ENCODE data around the gene NID2.

The NID2 gene

DNA sequence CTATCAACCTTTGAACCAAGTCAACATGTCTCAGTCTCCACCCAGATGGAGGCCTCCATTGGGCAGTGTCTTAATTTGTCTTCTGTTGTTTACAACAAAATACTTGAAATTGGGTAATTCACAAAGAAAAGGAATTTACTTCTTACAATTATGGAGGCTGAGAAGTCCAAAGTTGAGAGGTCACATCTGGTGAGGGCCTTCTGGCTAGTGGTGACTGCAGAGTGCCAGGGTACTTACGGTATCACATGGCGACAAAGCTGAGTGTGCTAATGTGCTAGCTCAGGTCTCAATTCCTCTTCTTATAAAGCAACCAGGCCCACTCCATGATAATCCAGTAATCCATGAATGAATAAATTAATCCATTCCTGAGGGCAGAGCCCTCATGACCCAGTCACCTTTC lies 4.7 kb downstream of the NID2 start:
- H3K4me1 ChIP-seq (ENCODE audit: control insufficient read depth, low read depth, low read length): peaks cover 19% of the 10 kb centered on the region
- H3K36me3 ChIP-seq (ENCODE audit: control insufficient read depth, low read depth, low read length): no peaks in the 10 kb centered on the region
- H3K9me3 ChIP-seq (ENCODE audit: control insufficient read depth, low read depth, low read length): no peaks in the 10 kb centered on the region
- H3K4me3 ChIP-seq (ENCODE audit: low read length): no peak overlapping the region
- H3K27ac ChIP-seq (ENCODE audit: low read length): no peak overlapping the region
- H3K27me3 ChIP-seq (ENCODE audit: control insufficient read depth, insufficient read depth, low read length): peaks cover 29% of the 10 kb centered on the region
- H3K9ac ChIP-seq (ENCODE audit: low read length): no peak overlapping the region

DNA sequence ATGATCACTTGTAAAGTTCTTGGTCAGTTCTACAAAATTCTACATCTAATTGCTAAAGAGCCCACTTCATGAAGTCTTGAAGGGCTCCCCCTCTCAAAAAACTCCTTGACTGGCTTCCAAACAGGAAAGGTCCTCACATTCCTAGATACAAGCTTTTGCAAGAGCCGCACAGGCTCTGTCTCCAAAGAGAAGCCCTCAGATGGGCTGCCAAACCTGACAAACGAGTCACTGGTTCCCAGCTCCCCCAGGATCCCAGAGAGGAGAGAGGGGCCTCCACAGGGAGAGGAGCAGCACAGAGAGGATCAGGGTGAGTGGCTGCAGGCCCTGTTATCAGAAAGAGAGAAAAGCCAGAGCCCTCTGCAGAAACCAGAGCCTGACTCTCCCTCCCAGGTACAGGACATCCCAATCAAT lies 5.8 kb downstream of the NID2 start:
- no peaks in the 10 kb centered on the region for H3K36me3 ChIP-seq (ENCODE audit: control insufficient read depth, low read depth, low read length)
- no peak overlapping the region for H3K27ac ChIP-seq (ENCODE audit: low read length)
- no peak overlapping the region for H3K9ac ChIP-seq (ENCODE audit: low read length)
- H3K27me3 ChIP-seq (ENCODE audit: control insufficient read depth, insufficient read depth, low read length): peaks cover 22% of the 10 kb centered on the region
- H3K4me1 ChIP-seq (ENCODE audit: control insufficient read depth, low read depth, low read length): peaks cover 19% of the 10 kb centered on the region
- H3K9me3 ChIP-seq (ENCODE audit: control insufficient read depth, low read depth, low read length): no peaks in the 10 kb centered on the region
- no peak overlapping the region for H3K4me3 ChIP-seq (ENCODE audit: low read length)

DNA sequence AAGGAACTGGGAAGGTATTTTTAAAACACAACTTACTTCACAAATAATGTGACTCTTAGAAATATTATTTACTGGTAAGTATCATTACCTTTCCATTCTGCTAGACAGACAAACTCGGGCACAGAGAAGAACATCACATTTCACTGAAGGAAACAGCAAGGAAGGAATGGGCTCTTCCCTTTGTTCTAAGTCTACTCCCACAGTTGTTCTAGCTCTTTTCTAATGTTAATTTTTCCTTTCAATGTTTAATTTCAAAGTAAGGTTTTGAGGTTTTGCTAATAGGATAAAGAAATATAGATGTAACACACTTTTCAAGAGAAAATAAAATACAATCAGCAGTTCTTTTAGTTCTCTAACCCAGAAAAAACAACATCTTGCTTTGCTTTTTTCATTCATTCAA lies 7.0 kb downstream of the NID2 start:
- Histone ChIP-seq H3K9me3 (ENCODE audit: control insufficient read depth, low read depth, low read length) (no peaks in the 10 kb centered on the region), H3K27ac (ENCODE audit: low read length) (no peak overlapping the region), H3K4me1 (ENCODE audit: control insufficient read depth, low read depth, low read length) (peaks cover 19% of the 10 kb centered on the region), H3K36me3 (ENCODE audit: control insufficient read depth, low read depth, low read length) (no peaks in the 10 kb centered on the region), H3K4me3 (ENCODE audit: low read length) (no peak overlapping the region), H3K27me3 (ENCODE audit: control insufficient read depth, insufficient read depth, low read length) (peaks cover 10% of the 10 kb centered on the region), H3K9ac (ENCODE audit: low read length) (no peak overlapping the region)

DNA sequence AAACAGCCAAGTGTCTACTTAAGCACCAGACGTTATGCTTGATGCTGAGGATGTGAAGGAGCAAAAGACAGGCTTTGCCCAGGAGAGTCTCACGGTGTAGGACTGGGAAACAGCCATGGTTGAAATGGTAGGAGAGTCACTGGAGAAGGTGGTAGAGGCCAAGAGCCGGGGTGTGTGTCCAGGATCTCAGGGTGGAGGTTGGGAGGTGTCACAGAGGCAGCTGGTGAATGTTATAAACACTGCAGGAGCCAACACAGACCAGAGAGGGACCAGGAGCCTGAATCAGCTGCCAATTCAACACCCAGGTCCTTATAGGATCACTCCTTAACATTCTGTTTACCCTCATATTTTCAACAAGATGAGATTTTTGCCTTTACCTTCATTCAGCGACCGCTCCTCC lies 7.5 kb downstream of the NID2 start:
- H3K9ac ChIP-seq (ENCODE audit: low read length): no peak overlapping the region

DNA sequence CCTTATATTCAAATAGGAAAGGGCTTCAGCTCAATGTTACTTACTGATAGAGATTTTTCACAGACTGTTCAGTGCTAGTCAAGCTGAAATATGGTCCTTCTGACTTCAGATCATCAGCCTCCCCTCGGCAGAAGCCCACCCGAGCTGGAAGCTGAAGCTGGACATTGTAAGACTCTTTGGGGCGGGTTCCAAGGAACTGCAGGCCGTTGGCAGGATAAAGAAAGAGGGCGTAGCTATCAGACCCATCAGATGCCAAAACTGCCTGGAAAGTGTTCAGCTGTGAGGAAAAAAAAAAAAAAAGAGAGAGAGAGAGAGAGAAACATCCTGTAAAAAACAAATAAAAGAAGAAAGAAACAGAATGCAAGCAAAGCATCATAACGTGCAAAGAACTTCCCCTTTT lies 8.8 kb downstream of the NID2 start:
- no peak overlapping the region for H3K27ac ChIP-seq (ENCODE audit: low read length)
- no peaks in the 10 kb centered on the region for H3K27me3 ChIP-seq (ENCODE audit: control insufficient read depth, insufficient read depth, low read length)
- H3K9ac ChIP-seq (ENCODE audit: low read length): no peak overlapping the region
- peaks cover 19% of the 10 kb centered on the region for H3K4me1 ChIP-seq (ENCODE audit: control insufficient read depth, low read depth, low read length)
- H3K4me3 ChIP-seq (ENCODE audit: low read length): no peak overlapping the region
- no peaks in the 10 kb centered on the region for H3K9me3 ChIP-seq (ENCODE audit: control insufficient read depth, low read depth, low read length)
- no peaks in the 10 kb centered on the region for H3K36me3 ChIP-seq (ENCODE audit: control insufficient read depth, low read depth, low read length)

More for the DNA sequence above, 7.5 kb downstream of the NID2 start:
- Histone ChIP-seq H3K36me3 (ENCODE audit: control insufficient read depth, low read depth, low read length) (no peaks in the 10 kb centered on the region), H3K4me3 (ENCODE audit: low read length) (no peak overlapping the region), H3K9me3 (ENCODE audit: control insufficient read depth, low read depth, low read length) (no peaks in the 10 kb centered on the region), H3K4me1 (ENCODE audit: control insufficient read depth, low read depth, low read length) (peaks cover 19% of the 10 kb centered on the region), H3K27me3 (ENCODE audit: control insufficient read depth, insufficient read depth, low read length) (peaks cover 5% of the 10 kb centered on the region), H3K27ac (ENCODE audit: low read length) (no peak overlapping the region)

DNA sequence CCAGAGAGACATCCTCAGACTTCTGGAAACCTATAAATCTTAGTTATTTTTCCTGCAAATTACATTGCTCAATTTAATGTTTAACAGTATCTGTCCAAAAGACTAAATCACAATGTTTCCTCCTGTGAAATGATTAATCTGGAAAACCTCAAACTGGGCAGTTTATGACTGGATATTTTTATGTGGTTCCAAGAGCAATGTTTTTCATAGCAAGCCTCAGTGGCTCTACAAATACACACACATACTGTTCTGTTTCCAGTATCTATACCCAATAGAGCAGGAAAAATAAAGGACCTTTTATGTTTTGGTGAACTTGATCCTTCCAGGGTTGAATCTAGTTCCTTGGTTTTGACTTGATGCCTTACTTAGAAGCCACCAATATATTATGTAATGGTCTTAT lies 9.2 kb downstream of the NID2 start:
- Histone ChIP-seq H3K9ac (ENCODE audit: low read length) (no peak overlapping the region), H3K27me3 (ENCODE audit: control insufficient read depth, insufficient read depth, low read length) (no peaks in the 10 kb centered on the region), H3K36me3 (ENCODE audit: control insufficient read depth, low read depth, low read length) (no peaks in the 10 kb centered on the region), H3K9me3 (ENCODE audit: control insufficient read depth, low read depth, low read length) (no peaks in the 10 kb centered on the region), H3K27ac (ENCODE audit: low read length) (no peak overlapping the region), H3K4me1 (ENCODE audit: control insufficient read depth, low read depth, low read length) (peaks cover 19% of the 10 kb centered on the region), H3K4me3 (ENCODE audit: low read length) (no peak overlapping the region)

DNA sequence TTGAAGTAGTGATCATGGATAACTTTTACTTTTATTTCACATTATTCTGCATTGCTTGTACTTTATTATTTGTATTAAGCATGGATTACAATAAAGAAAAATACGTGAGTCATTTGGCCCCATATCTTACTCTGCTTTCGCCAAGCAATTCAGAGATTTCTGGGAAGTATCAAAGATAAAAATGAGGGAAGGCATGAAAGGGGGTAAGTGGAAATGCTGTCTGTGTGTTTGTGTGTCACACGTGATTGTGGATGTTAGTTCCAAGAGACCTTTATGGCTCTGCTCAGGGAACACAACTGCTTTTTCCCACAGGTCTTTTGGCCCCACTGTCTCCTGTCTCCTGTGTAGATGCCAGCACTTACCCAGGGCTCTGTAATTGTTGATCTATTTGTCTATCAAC lies 10.5 kb downstream of the NID2 start:
- Histone ChIP-seq H3K27ac (ENCODE audit: low read length) (no peak overlapping the region), H3K4me1 (ENCODE audit: control insufficient read depth, low read depth, low read length) (peaks cover 19% of the 10 kb centered on the region), H3K36me3 (ENCODE audit: control insufficient read depth, low read depth, low read length) (no peaks in the 10 kb centered on the region), H3K9ac (ENCODE audit: low read length) (no peak overlapping the region), H3K9me3 (ENCODE audit: control insufficient read depth, low read depth, low read length) (no peaks in the 10 kb centered on the region), H3K4me3 (ENCODE audit: low read length) (no peak overlapping the region), H3K27me3 (ENCODE audit: control insufficient read depth, insufficient read depth, low read length) (no peaks in the 10 kb centered on the region)

DNA sequence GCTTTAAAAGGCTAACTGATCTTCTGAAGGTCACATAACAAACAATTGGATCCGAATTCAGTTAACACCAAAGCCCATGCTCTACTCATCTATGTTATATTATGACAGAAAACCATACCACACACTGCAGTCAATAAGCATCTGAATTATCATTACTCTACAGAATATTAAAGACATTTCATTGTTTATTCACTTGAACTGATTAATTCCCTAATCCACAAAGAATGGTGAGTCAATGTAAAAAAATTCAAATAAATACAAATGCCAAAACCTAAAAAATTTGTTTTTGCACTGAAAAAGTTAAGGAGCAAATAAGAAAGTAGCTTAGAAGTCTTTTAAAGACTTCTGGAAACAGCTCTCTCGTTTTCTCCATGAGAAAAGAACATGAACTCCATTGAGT lies 13.7 kb downstream of the NID2 start:
- Histone ChIP-seq H3K9ac (ENCODE audit: low read length) (no peak overlapping the region), H3K27me3 (ENCODE audit: control insufficient read depth, insufficient read depth, low read length) (no peaks in the 10 kb centered on the region), H3K4me1 (ENCODE audit: control insufficient read depth, low read depth, low read length) (no peaks in the 10 kb centered on the region), H3K27ac (ENCODE audit: low read length) (no peak overlapping the region), H3K36me3 (ENCODE audit: control insufficient read depth, low read depth, low read length) (no peaks in the 10 kb centered on the region), H3K9me3 (ENCODE audit: control insufficient read depth, low read depth, low read length) (no peaks in the 10 kb centered on the region), H3K4me3 (ENCODE audit: low read length) (no peak overlapping the region)

DNA sequence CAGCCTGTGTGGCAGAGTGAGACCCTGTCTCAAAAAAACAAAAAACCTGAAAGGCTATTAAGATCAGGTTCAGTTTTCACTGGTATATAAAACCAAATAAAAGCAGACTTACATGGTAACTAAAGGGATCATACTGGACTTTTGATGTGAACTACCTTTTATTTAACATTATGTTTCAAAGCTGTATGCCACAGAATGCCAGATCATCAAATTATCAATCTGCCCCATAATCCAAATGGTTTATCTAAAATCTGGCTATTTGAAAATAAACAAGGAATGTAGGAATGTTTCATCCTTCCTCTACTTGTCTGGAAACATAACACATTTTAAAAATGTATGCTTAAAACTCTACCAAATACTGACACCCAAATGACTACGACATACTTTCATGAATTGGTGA lies 14.2 kb downstream of the NID2 start:
- Histone ChIP-seq H3K9ac (ENCODE audit: low read length) (no peak overlapping the region), H3K4me3 (ENCODE audit: low read length) (no peak overlapping the region), H3K9me3 (ENCODE audit: control insufficient read depth, low read depth, low read length) (no peaks in the 10 kb centered on the region), H3K27me3 (ENCODE audit: control insufficient read depth, insufficient read depth, low read length) (no peaks in the 10 kb centered on the region), H3K36me3 (ENCODE audit: control insufficient read depth, low read depth, low read length) (no peaks in the 10 kb centered on the region), H3K4me1 (ENCODE audit: control insufficient read depth, low read depth, low read length) (peaks cover 4% of the 10 kb centered on the region), H3K27ac (ENCODE audit: low read length) (no peak overlapping the region)

DNA sequence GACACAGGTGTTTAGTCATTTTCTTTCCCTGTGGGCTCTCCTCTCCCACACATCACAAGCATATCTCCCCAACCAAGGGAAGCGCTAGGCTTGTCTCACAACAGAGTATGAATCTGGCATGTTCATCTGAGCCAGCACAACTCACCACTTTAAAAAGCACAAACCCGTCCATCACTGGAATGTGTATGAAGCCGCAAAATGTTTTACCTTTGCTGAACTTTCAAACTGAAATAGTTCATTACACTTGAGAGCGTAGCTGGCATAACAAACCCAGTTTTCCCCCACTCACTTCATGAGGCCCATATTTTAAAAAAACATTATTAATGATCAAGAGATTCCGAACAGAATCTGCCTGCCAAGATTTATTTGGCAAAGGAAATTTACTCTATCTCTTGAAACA lies 15.8 kb downstream of the NID2 start:
- Histone ChIP-seq H3K36me3 (ENCODE audit: control insufficient read depth, low read depth, low read length) (no peaks in the 10 kb centered on the region), H3K4me1 (ENCODE audit: control insufficient read depth, low read depth, low read length) (peaks cover 4% of the 10 kb centered on the region), H3K9ac (ENCODE audit: low read length) (no peak overlapping the region), H3K9me3 (ENCODE audit: control insufficient read depth, low read depth, low read length) (no peaks in the 10 kb centered on the region), H3K27me3 (ENCODE audit: control insufficient read depth, insufficient read depth, low read length) (no peaks in the 10 kb centered on the region), H3K27ac (ENCODE audit: low read length) (no peak overlapping the region), H3K4me3 (ENCODE audit: low read length) (no peak overlapping the region)

DNA sequence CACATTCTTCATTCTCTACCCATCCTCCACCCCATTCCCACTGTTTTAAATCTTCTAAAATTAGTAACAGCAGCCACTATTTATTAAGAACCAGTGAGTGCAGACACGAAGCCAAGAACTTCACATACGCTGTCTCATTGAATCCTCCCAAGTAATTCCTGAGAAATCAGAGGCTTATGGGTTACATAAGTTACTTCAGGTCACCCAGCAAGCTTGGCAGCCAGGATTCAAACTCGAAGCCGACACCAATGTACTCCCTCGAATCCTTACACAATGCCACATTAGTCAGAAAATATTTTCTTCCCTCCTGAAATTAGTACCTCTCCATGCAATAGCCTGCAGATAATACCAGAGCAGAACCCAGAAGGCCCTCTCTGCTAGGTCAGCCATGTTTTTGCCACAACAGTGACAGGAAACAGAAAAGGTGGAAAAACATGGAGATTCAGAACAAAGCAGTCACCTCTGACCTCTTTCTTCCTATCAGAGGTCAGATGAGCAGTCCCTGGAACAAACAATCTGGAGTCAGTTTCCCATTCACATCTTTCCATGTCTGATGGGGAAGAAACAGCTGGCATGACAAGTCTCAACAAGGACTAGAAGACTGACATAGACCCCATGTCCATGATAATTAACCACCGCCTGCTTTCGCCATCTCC lies 16.4 kb downstream of the NID2 start:
- Histone ChIP-seq H3K4me1 (ENCODE audit: control insufficient read depth, low read depth, low read length) (peaks cover 4% of the 10 kb centered on the region), H3K27me3 (ENCODE audit: control insufficient read depth, insufficient read depth, low read length) (no peaks in the 10 kb centered on the region), H3K27ac (ENCODE audit: low read length) (no peak overlapping the region), H3K36me3 (ENCODE audit: control insufficient read depth, low read depth, low read length) (no peaks in the 10 kb centered on the region), H3K9ac (ENCODE audit: low read length) (no peak overlapping the region), H3K9me3 (ENCODE audit: control insufficient read depth, low read depth, low read length) (no peaks in the 10 kb centered on the region), H3K4me3 (ENCODE audit: low read length) (no peak overlapping the region)

DNA sequence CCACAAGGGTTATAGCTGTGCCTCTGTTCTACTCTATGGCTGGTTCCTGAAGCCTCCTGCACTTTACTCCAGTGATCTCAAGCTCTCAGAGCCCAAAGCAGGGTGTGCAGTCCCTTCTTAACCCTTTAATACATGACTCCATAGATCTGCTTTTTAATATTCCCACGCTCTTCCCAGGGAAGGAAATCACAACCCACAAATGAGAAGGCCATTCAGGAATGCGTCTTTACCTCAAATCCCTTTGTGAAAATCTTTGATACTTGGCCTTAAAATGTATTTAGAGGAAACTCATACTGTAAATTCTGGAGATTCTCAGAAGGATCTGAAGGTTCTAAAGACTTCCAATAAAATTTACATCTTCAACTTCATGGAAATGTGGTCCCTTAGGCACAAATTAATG lies 17.0 kb downstream of the NID2 start:
- Histone ChIP-seq H3K4me3 (ENCODE audit: low read length) (no peak overlapping the region), H3K36me3 (ENCODE audit: control insufficient read depth, low read depth, low read length) (no peaks in the 10 kb centered on the region), H3K9ac (ENCODE audit: low read length) (no peak overlapping the region), H3K27ac (ENCODE audit: low read length) (no peak overlapping the region), H3K9me3 (ENCODE audit: control insufficient read depth, low read depth, low read length) (no peaks in the 10 kb centered on the region), H3K4me1 (ENCODE audit: control insufficient read depth, low read depth, low read length) (peaks cover 4% of the 10 kb centered on the region), H3K27me3 (ENCODE audit: control insufficient read depth, insufficient read depth, low read length) (no peaks in the 10 kb centered on the region)
